Thyroid gland (tissue), 4 donors: ENCODE measurements around the gene C5orf58.

Source experiments
- POLR2A ChIP-seq, 2 donors: fragments of 450-650 bp; IDR thresholded peaks; one replicate each; pipeline ENCODE4 v1.6.1; 2017; ENCODE audit warnings: antibody characterized with exemption in 2 of 2, mild to moderate bottlenecking in 2 of 2, moderate library complexity in 1 of 2
- TF ChIP-seq, protein P1 (sequence below), 6 experiments: fragments of 200-600 bp in 3 of 6; fragments of 450-650 bp in 3 of 6; sonication (generic) in 3 of 6; IDR thresholded peaks; one replicate each; pipeline ENCODE4 v1.5.1; 2016 to 2019; ENCODE audit warnings: antibody characterized with exemption in 6 of 6, mild to moderate bottlenecking in 2 of 6, inconsistent platforms in 1 of 6, moderate library complexity in 1 of 6

DNA sequence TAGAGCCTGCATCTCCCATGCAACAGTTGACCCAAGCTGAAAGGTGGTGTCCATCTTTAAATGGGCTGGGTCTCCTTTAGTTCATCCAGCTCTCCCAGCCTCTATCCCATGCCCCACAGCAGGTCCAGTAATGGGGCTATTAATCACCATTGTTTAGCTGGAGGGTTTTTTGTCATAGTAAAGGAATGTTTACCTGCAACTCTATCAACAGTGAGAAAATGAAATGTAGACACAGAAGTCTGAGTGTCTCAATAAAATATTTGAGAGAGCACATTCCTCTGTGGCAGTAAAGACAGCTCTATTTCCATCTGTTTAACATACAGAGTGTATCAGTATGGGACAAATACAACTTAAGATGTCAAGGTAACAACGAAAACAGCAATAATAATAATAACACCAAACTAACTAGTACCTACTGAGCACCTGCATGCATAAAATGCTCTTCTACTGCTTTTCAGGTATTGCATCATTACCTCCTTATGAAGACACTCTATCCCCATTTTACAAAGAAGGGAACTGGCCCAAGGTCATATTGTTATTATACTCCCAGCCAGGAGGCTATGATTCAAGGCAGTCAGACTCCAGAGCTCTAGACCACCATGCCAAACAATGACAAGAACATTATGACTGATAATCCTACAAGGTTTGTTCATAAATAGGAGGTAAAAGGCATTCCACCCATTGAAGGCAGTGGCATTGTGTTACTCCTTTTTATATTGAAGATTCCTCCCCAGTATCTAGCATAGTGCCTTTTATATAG is 21.0 kb upstream of the C5orf58 start:
- TF ChIP-seq POLR2A (IDR thresholded peaks at IDR 0.05): no peak
- TF ChIP-seq, protein P1, sequence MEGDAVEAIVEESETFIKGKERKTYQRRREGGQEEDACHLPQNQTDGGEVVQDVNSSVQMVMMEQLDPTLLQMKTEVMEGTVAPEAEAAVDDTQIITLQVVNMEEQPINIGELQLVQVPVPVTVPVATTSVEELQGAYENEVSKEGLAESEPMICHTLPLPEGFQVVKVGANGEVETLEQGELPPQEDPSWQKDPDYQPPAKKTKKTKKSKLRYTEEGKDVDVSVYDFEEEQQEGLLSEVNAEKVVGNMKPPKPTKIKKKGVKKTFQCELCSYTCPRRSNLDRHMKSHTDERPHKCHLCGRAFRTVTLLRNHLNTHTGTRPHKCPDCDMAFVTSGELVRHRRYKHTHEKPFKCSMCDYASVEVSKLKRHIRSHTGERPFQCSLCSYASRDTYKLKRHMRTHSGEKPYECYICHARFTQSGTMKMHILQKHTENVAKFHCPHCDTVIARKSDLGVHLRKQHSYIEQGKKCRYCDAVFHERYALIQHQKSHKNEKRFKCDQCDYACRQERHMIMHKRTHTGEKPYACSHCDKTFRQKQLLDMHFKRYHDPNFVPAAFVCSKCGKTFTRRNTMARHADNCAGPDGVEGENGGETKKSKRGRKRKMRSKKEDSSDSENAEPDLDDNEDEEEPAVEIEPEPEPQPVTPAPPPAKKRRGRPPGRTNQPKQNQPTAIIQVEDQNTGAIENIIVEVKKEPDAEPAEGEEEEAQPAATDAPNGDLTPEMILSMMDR (IDR thresholded peaks at IDR 0.05): no peak
